B cell (primary cell): ENCODE results near the gene REPS2.

Source experiments
- CTCF ChIP-seq: fragments of 200-600 bp; IDR thresholded peaks from one replicate; pipeline ENCODE4 v1.8.0; 2022; ENCODE audit warnings: antibody characterized with exemption, mild to moderate bottlenecking
- EZH2 ChIP-seq: IDR thresholded peaks from 2 replicates; pipeline ENCODE4 v1.6.1; 2012; ENCODE audit warnings: borderline replicate concordance, low read depth, mild to moderate bottlenecking, moderate library complexity, low read length; ENCODE audit not compliant: insufficient read depth, poor library complexity, severe bottlenecking

- TF ChIP-seq CTCF (no peak), EZH2 (no peak)
Observed at GRCh38 chrX:16992445-16992844, 46.0 kb downstream of the REPS2 start.
